CD8-positive, alpha-beta memory T cell (primary cell): ENCODE data around the gene ZFYVE16. TPM values are rescaled to one million over a fixed set of nuclear protein-coding genes. Genes with fewer than 3 reads are reported as not detected.

Experiments used
- polyA plus RNA-seq: library from polyadenylated mRNA; unstranded; fragments of 300-500 nt; fragmentation: Illumina TruSeq; gene quantifications from one replicate; pipeline ENCODE4 v1.2.3, GENCODE V29; 2021
- total RNA-seq, 2 experiments: library from RNA; stranded (reverse); gene quantifications; one replicate each; pipeline ENCODE4 v1.2.3, GENCODE V29; 2021

The ZFYVE16 gene
- total and polyA plus RNA-seq, 3 experiments from 2014 or later: 5.0 to 13.8 (median 10.1) TPM

Other genes starting within 250 kb of the ZFYVE16 start
- gene SERINC5, start 152.0 kb upstream of the ZFYVE16 start, total RNA-seq: 10 to 100 TPM; 32.9 to 33.3 TPM
- 13.7 TPM for gene SERINC5, start 152.0 kb upstream of the ZFYVE16 start, polyA plus RNA-seq
- gene SPZ1, start 88.1 kb upstream of the ZFYVE16 start, total RNA-seq: not detected
- gene SPZ1, start 88.1 kb upstream of the ZFYVE16 start, polyA plus RNA-seq: not detected
- gene FAM151B, start 80.0 kb downstream of the ZFYVE16 start, total RNA-seq: under 1 TPM; 0.18 to 0.24 TPM
- gene FAM151B, start 80.0 kb downstream of the ZFYVE16 start, polyA plus RNA-seq: not detected
- gene ANKRD34B, start 162.2 kb downstream of the ZFYVE16 start, total RNA-seq: not detected
- gene ANKRD34B, start 162.2 kb downstream of the ZFYVE16 start, polyA plus RNA-seq: not detected
- gene MSH3, start 246.6 kb downstream of the ZFYVE16 start, total RNA-seq: 10 to 100 TPM; 19.2 to 19.8 TPM
- gene MSH3, start 246.6 kb downstream of the ZFYVE16 start, polyA plus RNA-seq: 13.1 TPM
- gene DHFR, start 246.9 kb downstream of the ZFYVE16 start, total RNA-seq: 10 to 100 TPM; 82.7 to 85.8 TPM
- 2.6 TPM for gene DHFR, start 246.9 kb downstream of the ZFYVE16 start, polyA plus RNA-seq